Activated CD4-positive, alpha-beta T cell treated with anti-CD3 and anti-CD28 coated beads, Interleukin-2, Interleukin-6, amounts not matched to agents 100 ng/mL and 50 ng/mL, durations not matched to agents 16 hours and 8 hours (primary cell): ENCODE data around the gene CDKAL1.
"Not testable (repeated sequence)": the region's sequence is repeated elsewhere in the genome, so short reads cannot be mapped to it uniquely, and the experiment has no call there.

ENCODE experiments used
- DNase-seq: peaks from one replicate; pipeline ENCODE4 v3.0.0-alpha.2; 2020

Gene CDKAL1

DNA sequence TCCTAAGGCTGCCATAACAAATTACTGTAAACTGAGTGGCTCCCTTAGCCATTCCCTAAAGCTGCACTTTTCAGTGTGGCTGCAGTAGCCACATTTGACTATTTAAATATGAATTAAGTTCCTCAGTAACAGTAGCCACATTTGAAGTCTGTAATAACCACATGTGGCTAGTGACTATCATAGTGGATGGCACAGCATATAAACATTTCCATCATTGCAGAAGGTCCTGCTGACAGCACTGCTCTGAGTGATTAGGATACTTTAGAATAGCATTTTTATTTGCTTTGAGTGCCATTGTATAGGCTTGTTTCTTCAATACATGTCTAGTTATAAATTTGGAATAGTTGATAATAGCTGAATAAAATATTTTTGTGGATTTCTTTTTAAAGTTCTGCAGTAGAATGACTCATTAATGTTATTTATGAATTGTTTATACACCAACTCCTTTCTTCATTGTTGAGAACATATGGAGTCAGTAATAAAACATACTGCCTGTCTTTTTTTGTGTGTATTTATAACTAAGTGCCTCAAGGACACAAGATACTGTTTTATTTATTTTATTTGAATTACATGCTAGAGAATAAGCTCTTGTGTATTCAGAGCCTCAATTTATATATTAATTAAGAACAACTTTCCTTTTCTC is 217.2 kb downstream of the CDKAL1 start:
- DNase-seq, result no peak

DNA sequence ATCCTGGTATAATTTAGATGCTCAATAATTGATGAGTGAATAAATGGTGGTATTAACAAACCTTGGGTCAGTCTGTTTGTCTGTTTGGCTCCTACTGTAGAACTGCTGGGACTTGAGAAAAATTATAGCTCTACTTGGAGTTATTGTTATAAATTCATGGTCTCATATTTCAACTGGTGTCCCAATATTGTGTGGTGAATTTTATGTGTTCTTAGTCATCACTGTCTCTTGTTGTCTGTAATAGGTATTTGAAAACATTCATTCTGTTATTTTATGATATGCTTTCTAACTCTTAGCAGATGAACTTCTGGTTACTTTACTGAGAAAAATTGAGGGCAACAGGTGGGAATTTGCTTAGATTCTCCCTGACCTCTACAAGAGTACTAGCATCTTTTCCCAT is 221.4 kb downstream of the CDKAL1 start:
- DNase-seq, result no peak

DNA sequence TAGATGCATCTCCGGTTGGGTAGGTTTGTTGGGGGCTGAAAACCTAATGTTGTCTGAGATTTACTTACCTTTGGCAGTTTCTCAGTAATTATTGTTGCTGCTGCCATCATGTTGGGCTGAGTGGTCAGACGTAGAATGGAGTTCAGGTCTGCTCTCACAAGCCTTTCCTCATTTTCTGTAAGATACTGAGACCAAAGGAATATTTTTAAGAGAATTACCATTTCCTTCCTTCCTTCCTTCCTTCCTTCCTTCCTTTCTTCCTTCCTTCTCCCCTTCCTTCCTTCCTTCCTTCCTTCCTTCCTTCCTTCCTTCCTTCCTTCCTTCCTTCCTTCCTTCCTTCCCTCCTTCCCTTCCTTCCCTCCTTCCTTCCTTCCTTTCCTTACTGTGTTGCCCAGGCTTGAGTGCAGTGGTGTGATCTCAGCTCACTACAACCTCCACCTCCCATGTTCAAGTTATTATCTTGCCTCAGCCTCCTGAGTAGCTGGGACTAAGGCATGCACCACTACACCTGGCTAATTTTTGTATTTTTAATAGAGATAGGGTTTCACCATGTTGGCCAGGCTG is 222.4 kb downstream of the CDKAL1 start:
- DNase-seq, result not testable (repeated sequence)

DNA sequence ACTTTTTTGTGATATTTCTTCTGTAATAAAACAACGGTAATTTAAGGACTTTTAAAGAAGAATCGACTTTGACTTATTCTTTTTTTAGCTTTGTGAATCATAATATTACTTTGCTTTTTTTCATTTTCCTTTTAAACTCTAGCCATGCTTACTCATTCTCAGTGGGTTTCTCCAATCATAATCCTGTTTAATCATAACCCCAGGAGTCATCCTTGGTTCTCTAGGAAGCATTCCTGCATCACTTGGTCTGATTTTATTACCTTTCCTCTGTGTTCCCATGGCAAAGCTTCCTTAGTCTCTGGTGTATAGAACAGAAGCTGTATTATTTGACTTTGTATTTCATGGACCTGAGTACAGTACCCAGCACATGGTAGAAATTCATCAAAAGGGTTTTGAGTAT is 223.5 kb downstream of the CDKAL1 start:
- no peak for DNase-seq

DNA sequence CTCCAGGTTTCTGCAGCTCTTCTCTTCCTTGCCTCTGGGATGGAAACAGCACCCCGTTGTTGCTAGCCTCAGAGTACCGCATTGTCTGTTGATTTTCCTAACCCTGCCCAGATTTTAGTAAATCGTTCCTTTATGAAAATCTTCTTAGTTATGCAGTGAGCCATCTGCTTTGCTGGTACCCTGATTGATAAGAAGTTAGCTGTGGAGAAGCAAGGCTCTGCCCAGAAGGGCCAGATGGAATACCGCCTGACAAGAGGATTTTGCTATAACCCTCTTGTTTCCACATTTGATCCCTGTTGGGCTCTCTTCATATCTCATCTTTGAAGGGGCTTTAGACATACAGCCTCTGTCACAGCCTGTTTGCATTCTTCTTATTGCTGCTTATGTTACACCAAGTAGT is 229.0 kb downstream of the CDKAL1 start:
- no peak for DNase-seq

DNA sequence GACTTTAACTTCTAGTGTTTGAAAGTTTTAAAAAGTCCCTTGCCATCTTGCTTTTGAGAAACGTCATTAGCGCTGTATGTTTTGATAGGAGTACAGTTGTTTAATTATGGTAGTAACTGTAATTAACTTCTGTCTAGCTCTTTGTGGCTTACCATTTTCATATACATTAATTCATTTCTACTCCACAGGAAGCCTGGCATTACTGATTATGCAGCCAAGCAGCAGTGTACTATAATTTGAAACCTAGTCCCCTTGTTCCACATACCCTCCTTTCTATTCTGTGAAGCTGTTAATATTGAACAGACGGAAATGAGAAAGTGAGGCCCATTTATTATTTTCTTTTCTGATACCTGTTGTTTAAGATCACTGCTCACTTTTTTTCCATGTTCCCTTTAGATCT is 235.4 kb downstream of the CDKAL1 start:
- DNase-seq, result no peak

DNA sequence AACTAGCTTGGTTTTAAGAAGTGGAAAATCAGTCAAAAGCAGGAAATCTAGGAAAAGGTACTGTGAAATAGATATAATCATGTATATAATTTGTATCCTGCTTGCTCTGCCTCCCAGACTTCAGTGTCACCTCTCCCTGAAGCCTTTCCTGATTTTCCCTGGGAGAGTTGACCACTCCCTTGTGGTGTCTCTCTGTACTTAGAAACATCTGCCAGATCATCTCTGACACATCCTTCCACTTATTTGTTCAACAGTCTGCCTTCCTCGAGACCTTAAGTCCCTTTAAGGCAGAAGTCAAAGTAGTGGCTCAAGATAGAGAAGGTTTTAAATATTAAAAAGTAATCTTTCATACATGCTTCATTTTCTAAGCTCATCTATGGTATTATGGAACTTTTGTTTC is 236.5 kb downstream of the CDKAL1 start:
- DNase-seq, result no peak

DNA sequence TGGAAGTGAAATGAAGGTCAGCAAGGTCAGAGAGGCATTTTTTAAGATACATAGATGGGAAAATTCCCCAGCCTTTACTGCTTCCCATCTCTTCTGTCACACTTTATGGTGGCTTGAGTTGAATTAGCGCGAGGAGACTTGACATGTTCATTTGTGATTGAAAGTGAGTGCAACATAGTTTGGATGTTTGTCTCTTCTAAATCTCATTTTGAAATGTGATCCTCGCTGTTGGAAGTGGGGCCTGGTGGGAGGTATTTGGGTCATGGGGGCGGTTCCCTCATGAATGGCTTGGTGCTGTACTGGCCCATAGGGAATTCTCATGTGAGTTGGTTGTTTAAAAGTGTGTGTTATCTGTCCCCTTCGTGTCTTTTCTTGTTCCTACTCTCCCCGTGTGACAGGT is 237.2 kb downstream of the CDKAL1 start:
- DNase-seq, result no peak

DNA sequence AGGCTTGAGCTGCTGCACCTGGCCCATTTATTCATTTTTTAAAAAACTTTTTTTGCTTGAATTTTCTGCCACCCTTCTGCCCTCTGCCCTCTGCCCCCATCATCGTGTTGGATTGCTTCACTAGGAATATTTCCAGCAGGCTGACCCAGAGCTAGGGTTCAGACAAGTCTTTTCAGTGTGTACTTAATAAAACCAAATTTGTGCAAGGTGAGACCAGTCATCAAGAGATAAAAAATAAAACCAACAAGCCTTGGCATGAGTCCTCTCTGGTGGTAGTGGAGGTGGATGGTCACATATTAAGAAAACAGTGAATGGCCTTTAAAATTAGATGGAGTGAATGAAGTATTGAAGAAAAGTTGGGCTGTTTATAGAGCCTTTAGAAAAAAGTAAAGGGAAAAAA is 239.6 kb downstream of the CDKAL1 start:
- no peak for DNase-seq

DNA sequence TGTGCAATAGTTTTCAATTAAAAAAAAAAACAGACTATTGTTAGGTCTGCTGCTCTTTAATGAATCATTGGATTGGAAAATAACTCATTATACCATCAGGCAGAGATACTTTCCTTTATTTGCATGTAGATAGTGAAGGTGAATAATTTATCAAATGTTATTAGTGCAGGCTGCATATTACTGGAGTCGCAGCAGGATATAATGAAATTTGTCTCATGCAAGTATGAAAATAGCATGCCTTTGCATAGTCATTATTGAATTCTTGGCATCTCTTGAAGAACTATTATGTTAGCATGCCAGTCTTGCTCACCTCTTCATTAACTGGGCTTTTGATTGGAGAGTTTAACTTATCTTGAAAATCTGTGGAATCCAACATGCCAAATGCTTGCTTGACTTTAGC is 241.7 kb downstream of the CDKAL1 start:
- DNase-seq, result no peak

DNA sequence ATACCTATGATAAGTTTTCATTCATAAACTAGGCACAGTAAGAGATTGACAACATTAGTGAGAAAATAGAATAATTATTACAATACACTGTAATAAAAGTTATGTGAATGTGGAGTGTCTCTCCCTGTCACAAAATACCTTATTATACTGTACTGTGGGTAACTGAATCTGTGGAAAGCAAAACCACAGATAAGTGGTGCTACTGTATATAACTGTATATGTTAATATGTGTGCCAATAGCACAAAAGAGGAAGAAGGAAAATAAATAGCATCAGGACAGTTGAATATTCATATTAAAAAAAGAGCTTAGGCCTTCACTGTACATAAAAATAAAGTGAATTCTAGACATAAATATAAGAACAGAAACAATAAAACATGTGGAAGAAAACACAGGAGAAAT is 243.5 kb downstream of the CDKAL1 start:
- DNase-seq, result no peak

DNA sequence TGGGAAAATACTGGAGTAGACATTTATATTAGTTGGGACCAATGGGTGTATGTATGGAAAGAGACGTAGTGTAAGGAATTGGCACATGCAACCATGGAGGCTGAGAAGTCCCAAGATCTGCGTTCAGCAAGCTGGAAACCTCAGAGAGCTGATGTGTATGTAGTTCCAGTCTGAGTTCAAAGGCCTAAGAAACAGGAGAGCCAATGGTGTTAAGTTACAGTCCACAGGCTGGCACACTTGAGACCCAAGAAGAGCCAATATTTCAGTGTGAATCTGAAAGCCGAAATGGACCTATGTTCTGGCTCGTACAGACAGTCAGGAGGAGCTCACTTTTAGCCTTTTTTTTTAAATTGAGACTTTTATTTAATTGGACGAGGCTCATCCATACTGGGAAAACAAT is 244.2 kb downstream of the CDKAL1 start:
- DNase-seq, result no peak

DNA sequence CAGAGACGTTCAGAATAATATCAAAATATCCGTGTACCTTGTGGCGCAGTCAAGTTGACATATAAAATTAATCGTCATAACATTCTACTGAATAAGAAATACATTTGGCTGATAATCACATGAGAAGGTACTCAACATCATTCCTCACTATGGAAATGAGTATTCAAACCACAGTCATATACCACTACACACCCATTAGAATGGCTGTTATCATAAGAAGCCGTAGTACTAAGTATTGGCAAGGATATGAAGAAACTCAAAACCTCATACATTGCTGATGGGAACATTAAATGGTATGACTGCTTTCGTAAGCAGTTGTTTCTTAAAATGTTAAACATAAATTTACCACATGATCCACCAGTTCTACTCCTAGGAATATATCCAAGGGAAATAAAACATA is 244.7 kb downstream of the CDKAL1 start:
- peak; percentile 45 for DNase-seq

DNA sequence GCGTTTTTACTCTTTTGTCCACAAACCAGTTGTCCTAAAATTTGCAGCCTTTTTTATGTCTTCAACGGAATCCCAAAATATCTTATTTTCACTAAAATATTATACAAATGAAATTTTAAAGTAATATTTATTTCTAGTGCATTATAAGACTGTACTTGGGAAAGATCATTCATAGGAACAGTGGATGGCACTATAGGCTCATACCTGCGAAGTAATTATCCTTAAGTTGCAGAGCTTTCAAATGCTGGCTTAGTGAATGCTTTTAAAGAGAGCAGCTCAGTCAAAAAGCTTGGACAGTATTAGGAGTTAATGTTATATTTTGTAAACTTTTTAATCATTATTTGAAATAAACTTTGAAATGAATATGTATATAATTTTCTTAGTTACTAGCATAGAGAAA is 254.9 kb downstream of the CDKAL1 start:
- DNase-seq, result no peak

DNA sequence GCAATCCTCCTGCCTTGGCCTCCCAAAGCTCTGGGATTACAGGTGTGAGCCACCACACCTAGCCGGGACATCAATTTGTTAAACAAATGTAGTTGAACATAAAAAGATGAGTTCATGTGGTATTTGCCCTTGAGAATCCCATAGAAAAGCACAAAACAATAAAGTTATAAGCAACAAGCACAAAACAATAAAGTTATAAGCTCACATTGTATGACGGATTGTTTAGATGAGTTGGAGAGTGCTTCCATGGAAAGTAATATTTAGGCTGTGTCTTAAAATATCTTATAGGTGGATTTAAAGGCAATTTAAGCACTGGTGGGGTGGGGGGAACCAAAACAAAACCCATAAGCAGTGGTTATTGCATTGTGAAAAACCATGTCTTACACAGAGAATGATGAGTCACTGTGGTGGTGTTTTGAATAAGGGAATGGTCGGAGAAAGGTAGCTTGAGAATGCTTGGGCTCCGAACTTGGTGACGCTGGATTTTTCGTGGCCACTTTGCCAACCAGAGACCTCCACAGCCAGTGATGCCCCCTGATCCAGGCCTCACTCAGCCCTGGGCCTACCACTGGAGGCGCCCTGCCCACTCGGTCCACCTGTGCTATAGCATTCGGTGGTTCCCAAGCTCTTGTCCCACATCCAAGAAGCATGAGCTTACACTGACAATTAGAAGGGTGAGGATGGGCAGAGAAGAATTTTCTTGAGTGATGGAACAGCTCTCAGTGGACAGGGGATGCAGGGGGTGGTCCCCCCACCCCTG is 256.0 kb downstream of the CDKAL1 start:
- peak; percentile 33 for DNase-seq

DNA sequence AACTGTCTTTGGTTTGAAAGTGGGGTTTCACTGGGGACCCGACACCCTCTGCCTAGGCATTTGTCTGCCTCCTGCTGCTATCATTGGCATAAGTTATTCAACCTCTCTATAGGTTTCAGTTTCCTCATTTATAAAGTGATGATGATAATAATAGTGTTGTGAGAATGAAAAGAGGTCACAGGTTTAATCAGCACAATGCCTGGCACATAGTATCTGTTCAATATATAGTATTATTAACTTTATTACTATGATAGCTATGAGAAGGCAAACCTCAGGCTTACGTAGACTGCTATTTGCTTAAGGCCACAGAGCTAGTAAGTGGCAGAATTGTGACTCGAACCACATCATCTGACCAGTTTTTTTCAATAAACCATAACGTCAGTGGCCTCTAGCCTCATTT is 256.8 kb downstream of the CDKAL1 start:
- peak; percentile 7 for DNase-seq

DNA sequence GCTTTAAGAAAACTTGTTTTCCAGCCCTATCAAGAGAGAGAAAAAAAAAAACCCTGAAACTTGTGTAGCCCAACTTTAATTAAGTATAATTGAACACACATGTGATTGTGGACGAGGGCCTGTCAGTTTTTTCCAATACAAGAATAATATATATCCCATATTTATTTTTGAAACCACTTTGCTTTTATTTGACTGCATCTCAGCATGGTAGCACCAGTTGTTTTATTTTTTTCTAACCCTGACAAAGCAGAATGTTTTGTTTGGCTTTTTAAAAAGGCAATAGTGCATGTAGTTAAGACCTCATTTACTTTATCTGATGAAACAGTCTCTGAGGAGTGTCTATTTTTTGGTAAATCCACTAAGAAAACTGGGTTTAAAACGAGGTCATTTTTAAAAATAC is 257.7 kb downstream of the CDKAL1 start:
- no peak for DNase-seq

DNA sequence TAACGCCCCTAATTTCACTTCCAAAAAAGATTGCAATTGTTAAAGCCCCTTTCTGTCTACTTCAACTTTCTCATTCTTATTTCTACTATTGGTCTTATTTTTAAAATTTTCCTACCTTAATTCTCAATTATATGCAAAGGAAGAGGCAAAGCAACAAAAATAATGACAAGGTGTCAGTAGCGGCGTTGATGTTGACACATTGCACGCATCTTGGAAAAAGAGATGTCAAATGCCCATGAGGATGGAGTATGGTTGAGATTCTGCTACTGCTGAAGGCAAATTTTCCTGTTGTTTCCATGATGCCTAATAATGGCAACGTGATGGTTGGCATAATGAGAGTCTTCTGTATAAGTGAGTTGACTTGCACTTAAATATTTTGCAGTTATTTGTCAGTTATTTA is 258.9 kb downstream of the CDKAL1 start:
- DNase-seq, result no peak

DNA sequence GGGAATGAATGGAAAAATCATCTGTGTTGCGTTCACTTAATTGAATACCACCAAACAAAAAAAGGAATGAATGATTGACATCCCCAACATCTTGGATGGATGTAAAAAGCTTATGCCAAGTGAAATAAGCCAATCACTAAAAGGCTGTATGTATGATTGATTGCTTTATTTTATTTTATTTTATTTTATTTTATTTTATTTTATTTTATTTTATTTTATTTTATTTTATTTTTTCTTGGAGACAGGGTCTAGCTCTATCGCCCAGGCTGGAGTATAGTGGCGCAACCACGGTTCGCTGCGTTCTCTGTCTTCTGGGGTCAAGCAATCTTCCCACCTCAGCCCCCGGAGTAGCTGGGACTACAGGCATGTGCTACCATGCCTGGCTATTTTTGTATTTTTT is 263.3 kb downstream of the CDKAL1 start:
- no peak for DNase-seq

DNA sequence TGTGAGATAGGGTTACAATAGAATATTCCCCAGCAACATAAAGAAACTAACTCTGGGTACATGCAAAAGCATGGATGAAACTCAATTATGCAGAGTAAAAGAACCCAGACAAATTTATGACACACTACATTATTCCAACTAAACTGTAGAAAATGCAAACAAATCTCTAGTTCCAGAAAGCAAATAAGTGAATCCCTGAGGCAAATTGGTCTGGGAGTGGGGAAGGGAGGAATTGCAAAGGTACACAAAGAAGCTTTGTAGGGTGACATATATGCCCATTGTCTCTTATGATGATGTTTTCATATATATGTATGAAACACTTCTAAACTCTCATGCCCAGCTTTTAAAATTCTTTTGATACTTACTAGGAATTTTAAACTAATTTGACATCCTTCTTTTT is 266.0 kb downstream of the CDKAL1 start:
- DNase-seq, result no peak

DNA sequence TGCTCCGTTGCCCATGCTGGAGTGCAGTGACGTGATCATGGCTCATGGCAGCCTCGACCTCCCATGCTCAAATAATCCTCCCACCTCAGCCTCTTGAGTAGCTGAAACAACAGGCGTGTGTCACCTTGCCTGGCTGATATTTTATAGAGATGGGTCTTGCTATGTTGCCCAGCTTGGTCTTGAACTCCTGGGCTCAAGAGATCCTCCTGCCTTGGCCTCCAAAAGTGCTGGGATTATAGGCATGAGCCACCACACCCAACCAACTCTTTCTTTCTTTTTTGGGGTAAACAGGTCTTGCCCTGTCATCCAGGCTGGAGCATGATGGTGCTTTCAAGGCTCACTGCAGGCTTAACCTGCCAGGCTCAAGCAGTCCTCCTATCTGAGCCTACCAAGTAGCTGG is 266.4 kb downstream of the CDKAL1 start:
- no peak for DNase-seq

DNA sequence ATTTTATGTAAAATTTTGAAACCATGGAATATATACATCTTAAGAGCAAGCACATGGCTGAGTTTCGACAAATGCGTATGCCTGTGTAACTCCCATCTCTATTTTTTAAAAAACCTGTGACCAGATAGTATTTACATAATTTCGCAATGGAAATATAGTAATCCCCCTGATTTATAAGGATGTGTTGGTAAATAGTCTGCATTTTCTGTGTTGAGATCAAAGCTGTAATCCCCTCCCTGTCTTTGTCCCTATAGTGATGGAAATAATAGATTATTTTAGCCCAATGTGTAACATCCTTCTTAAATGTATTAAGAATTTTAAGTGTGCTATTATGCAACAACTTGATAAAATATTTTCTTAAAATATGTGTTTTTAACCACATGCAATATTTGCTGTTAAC is 267.3 kb downstream of the CDKAL1 start:
- no peak for DNase-seq

DNA sequence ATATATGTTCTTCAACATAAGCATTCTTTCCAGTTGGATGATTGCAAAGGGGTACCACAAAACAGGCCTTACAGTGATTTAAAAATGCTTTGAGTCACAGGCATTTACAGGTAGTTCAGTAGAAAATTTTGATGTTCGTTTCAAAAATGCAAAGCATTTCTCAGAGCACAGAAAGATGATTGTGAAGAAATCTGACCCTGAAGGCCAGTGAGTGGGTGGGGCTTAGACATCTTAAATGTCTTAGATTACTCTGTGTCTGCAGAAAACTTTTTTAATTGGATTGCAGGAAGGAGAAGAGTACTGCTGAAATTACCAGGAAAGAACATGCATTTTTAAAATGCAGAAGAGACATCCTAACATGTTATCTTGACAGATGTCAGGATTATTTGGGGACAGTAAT is 268.3 kb downstream of the CDKAL1 start:
- no peak for DNase-seq

DNA sequence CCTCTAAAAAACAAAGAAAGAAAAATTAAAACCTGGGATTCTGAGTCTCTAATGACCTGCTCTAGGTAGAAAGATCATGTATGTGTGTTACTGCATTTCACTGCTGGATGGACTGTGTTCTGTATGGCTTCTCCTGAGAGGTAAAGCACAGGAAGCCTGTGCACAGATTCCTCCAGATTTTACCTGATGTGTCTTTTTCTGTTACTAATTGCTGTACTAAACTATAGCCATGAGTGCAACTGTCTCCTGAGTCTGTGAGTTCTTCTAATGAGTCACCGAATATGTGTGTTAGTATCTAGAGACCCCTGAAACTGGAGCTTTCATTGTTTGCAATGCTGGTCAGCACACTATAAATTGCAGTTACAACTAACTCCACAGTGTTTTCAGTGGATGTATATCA is 270.8 kb downstream of the CDKAL1 start:
- DNase-seq, result peak; percentile 28

DNA sequence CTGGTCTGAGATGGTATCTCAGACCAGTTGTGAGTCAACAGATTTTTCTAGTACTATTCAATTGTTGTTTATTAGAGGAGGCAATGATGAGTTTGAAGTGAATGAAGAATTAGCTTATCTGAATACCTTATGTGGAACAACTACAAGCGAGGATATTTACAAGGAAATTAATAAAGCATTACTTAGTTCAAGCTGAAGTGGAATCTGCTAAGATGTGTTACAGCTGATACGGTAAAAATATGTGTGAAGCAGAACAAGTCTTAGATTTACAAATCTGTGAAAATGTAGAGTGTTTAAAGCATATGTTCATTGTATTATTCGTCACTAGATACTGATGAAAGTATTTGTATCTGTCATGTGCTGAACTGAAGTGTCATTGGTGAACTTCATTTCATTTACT is 272.4 kb downstream of the CDKAL1 start:
- DNase-seq, result no peak
